Loucy (cell line): Measurements from ENCODE around the gene TMC2.

Experiments used
- H2AFZ ChIP-seq: fragments of 200-600 bp; sonication (generic); 2 replicates; pipeline ENCODE4 v1.6.0; 2016; ENCODE audit warnings: antibody characterized with exemption, mild to moderate bottlenecking, low read length, moderate library complexity
- H3F3A ChIP-seq: fragments of 200-600 bp; 2 replicates; pipeline ENCODE4 v1.6.0; 2016; ENCODE audit warnings: antibody characterized with exemption, low read depth, mild to moderate bottlenecking
- H3K27me3 ChIP-seq: fragments of 200-600 bp; sonication (generic); 2 replicates; pipeline ENCODE4 v1.6.1; 2014; ENCODE audit warnings: low read length, mild to moderate bottlenecking; ENCODE audit not compliant: insufficient read depth, poor library complexity, severe bottlenecking
- H3K36me3 ChIP-seq: fragments of 200-600 bp; sonication (generic); 2 replicates; pipeline ENCODE4 v1.6.1; 2016; ENCODE audit warnings: low read length; ENCODE audit not compliant: insufficient read depth
- H3K4me1 ChIP-seq: fragments of 200-600 bp; sonication (generic); 2 replicates; pipeline ENCODE4 v1.5.1; 2014; ENCODE audit warnings: low read length, mild to moderate bottlenecking; ENCODE audit not compliant: insufficient read depth, poor library complexity, severe bottlenecking
- H3K4me2 ChIP-seq: fragments of 200-600 bp; sonication (generic); 2 replicates; pipeline ENCODE4 v1.6.0; 2014; ENCODE audit warnings: antibody characterized with exemption, low read length, low read depth, mild to moderate bottlenecking; ENCODE audit not compliant: poor library complexity, severe bottlenecking
- H3K4me3 ChIP-seq: fragments of 200-600 bp; sonication (generic); 2 replicates; pipeline ENCODE4 v1.5.1; 2014; ENCODE audit warnings: low read length, mild to moderate bottlenecking, mixed read lengths; ENCODE audit not compliant: poor library complexity, severe bottlenecking
- H3K79me2 ChIP-seq: fragments of 200-600 bp; sonication (generic); 2 replicates; pipeline ENCODE4 v1.6.1; 2014; ENCODE audit warnings: low read length; ENCODE audit not compliant: insufficient read depth
- H3K9ac ChIP-seq: fragments of 200-600 bp; sonication (generic); 2 replicates; pipeline ENCODE4 v1.6.0; 2014; ENCODE audit warnings: mild to moderate bottlenecking, low read depth, low read length, moderate library complexity; ENCODE audit not compliant: poor library complexity, severe bottlenecking
- H3K9me2 ChIP-seq: fragments of 200-600 bp; sonication (generic); replicated peaks from 2 replicates; pipeline ENCODE4 v1.6.1; 2016; ENCODE audit warnings: low read depth, low read length, mixed read lengths
- H3K9me3 ChIP-seq: fragments of 200-600 bp; sonication (generic); 2 replicates; pipeline ENCODE4 v1.6.1; 2014; ENCODE audit warnings: mild to moderate bottlenecking, antibody characterized with exemption, low read length, low read depth; ENCODE audit not compliant: insufficient read depth
- H4K20me1 ChIP-seq: fragments of 200-600 bp; sonication (generic); 2 replicates; pipeline ENCODE4 v1.6.0; 2014; ENCODE audit warnings: antibody characterized with exemption, low read length, mild to moderate bottlenecking; ENCODE audit not compliant: insufficient read depth, poor library complexity, severe bottlenecking
- EZH2phosphoT487 ChIP-seq: fragments of 200-600 bp; IDR thresholded peaks from 2 replicates; pipeline ENCODE4 v1.6.1; 2018; ENCODE audit warnings: antibody characterized with exemption, mild to moderate bottlenecking, moderate library complexity, borderline replicate concordance
- TF ChIP-seq, protein P1 (sequence below): fragments of 200-600 bp; sonication (generic); conservative IDR thresholded peaks from 2 replicates; pipeline ENCODE4 v1.5.1; 2014; ENCODE audit warnings: mild to moderate bottlenecking, antibody characterized with exemption, low read length

The TMC2 gene

GRCh38 chr20:2691127-2691526, 154.8 kb downstream of the TMC2 start:
- no peak for TF ChIP-seq EZH2phosphoT487
- TF ChIP-seq, protein P1, sequence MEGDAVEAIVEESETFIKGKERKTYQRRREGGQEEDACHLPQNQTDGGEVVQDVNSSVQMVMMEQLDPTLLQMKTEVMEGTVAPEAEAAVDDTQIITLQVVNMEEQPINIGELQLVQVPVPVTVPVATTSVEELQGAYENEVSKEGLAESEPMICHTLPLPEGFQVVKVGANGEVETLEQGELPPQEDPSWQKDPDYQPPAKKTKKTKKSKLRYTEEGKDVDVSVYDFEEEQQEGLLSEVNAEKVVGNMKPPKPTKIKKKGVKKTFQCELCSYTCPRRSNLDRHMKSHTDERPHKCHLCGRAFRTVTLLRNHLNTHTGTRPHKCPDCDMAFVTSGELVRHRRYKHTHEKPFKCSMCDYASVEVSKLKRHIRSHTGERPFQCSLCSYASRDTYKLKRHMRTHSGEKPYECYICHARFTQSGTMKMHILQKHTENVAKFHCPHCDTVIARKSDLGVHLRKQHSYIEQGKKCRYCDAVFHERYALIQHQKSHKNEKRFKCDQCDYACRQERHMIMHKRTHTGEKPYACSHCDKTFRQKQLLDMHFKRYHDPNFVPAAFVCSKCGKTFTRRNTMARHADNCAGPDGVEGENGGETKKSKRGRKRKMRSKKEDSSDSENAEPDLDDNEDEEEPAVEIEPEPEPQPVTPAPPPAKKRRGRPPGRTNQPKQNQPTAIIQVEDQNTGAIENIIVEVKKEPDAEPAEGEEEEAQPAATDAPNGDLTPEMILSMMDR = no peak
- no peaks in the 10 kb centered on the region for H3K79me2 ChIP-seq
- peaks cover 8% of the 10 kb centered on the region for H3K27me3 ChIP-seq
- no peak overlapping the region for H2AFZ ChIP-seq
- peaks cover 17% of the 10 kb centered on the region for H3K4me1 ChIP-seq
- no peak overlapping the region for H3K4me2 ChIP-seq
- no peaks in the 10 kb centered on the region for H3K9me3 ChIP-seq
- H3K4me3 ChIP-seq = no peak overlapping the region
- no peaks in the 10 kb centered on the region for H3F3A ChIP-seq
- H3K9ac ChIP-seq = no peak overlapping the region
- H4K20me1 ChIP-seq = no peaks in the 10 kb centered on the region
- no peaks in the 10 kb centered on the region for H3K9me2 ChIP-seq
- H3K36me3 ChIP-seq = no peaks in the 10 kb centered on the region
